GM21825 (cell line): ENCODE data around the gene STARD8.
"Not testable (repeated sequence)": the region's sequence is repeated elsewhere in the genome, so short reads cannot be mapped to it uniquely, and the experiment has no call there.

Source experiments
- ATAC-seq: cut with Tn5 transposase; IDR thresholded peaks from one replicate; pipeline ENCODE4 v1.9.1; 2021; ENCODE audit warnings: mild to moderate bottlenecking, moderate library complexity; ENCODE audit not compliant: unreplicated experiment

STARD8 gene

DNA sequence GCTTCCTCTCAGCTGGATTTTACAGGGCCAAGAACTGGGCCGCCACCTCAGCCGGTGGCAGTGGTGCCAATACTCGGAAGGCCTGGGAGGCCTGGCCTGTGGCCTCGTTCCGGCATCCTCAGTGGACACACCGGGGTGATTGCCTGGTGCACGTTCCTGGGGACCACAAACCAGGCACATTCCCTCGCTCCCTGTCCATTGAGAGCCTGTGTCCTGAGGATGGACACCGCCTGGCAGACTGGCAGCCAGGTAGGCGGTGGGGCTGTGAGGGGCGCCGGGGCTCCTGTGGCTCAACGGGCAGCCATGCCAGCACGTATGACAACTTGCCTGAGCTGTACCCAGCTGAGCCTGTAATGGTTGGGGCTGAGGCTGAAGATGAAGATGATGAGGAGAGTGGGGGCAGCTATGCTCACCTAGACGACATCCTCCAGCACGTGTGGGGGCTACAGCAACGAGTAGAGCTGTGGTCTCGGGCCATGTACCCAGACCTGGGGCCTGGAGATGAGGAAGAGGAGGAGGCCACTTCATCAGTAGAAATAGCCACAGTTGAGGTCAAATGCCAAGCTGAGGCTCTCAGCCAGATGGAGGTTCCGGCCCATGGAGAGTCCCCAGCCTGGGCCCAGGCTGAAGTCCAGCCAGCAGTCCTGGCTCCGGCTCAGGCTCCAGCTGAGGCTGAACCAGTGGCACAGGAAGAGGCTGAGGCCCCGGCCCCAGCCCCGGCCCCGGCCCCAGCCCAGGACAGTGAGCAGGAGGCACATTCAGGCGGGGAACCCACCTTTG is 70.4 kb downstream of the STARD8 start:
- no peak for ATAC-seq

GRCh38 chrX:68718443-68718820 is 71.0 kb downstream of the STARD8 start:
- no peak for ATAC-seq

GRCh38 chrX:68719181-68719903 is 71.9 kb downstream of the STARD8 start:
- ATAC-seq = no peak

DNA sequence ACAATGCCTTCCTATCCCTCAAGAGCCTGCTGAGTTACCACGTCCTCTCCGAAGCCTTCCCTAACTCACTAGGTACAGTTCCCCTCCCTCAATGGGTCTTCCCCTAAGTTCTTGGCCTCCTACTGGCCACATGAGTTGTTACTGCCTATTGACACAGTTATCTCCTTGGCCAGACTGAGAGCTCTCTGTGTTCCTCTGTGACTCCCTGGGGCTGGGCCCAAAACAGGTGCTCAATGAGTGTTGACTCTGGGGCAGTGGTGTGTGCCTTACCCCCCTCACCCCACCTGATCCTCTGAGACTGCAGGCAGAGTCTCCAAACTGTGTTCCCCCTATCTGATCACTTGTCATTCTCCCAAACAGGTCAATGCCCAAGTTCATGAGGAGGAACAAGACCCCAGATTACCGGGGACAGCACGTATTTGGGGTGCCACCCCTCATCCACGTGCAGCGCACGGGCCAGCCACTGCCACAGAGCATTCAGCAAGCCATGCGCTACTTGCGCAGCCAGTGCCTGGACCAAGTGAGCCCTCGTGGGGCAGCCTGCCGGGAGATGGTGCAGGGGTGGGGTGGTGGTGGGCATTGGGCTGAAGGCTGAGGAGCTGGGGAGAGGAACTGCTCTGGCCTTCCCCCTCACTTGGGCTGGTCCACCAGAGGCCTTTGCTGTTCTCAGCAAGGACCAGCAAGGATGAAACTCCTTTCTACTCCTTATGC is 72.6 kb downstream of the STARD8 start:
- ATAC-seq = no peak

DNA sequence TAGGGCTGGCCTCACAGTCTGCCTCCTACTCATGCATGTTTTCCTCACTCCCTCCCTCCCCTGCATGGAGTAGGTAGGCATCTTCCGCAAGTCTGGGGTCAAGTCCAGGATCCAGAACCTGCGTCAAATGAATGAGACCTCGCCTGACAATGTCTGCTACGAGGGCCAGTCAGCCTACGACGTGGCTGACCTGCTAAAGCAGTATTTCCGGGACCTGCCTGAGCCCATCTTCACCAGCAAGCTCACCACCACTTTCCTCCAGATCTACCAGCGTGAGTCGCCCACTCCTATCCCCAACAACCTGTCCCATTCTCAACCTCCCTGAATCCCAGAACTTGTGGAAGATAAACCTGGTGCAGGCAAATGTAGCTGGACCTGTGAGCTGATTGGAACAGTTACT is 73.4 kb downstream of the STARD8 start:
- ATAC-seq = no peak

DNA sequence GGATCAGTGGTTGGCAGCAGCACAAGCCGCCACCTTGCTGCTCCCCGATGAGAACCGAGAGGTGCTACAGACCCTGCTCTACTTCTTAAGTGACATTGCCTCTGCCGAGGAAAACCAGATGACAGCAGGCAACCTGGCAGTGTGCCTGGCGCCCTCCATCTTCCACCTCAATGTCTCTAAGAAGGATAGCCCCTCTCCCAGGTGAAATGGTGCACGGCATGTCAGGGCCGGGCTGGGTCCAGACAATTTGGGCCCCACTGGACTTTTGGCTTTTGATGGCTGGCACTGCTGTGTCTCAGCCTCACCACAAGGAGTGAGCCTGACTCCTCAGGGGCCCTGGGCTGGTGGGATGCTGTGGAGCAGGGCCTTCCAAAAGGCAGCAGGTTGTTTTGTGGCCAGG is 74.1 kb downstream of the STARD8 start:
- ATAC-seq = no peak

GRCh38 chrX:68721991-68722860 is 74.8 kb downstream of the STARD8 start:
- no peak for ATAC-seq

DNA sequence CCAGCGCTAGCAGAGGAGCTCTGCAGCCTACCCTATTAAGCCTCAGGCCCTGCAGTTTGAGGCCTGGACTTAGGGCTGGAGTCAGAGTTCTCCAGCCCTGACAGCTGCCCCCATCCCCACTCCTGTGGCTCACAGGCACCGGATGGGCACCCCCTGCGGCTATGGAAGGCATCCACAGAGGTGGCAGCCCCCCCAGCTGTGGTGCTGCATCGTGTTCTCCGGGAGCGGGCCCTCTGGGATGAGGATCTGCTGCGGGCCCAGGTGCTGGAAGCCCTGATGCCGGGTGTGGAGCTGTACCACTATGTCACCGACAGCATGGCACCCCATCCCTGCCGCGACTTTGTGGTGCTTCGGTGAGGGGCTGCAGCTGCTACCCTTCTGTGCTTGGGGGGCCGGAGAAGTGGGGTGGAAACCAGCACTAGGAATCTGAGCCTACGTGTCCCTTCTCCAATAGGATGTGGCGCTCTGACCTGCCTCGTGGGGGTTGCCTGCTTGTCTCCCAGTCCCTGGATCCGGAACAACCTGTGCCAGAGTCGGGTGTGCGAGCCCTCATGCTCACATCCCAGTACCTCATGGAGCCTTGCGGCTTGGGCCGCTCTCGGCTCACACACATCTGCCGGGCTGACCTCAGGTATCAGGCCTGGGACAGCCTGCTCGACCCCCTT is 76.2 kb downstream of the STARD8 start:
- ATAC-seq = no peak

DNA sequence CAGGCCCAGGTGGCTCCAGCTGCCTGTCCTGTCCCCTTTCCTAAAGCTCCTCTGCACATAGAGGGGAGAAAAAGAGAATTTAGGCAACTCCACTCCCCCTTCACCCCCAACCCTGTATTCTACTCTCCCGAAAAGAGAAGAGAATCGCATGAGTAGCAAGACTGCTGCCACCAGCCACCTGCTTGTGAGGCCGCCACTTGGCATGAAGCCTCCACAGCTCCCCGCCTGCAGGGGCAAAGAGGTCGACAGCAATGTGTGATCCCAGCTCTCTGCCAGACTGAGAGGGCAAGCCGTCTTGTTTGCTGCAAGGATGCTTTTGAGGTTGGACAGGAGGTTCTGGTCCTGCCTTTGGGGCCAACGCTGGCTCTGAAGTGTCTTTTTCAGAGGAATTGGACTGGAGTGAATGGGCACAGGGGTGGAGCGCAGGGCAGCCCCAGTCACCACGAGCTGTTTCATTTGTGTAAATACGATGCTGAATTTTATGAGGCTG is 77.1 kb downstream of the STARD8 start:
- no peak for ATAC-seq

DNA sequence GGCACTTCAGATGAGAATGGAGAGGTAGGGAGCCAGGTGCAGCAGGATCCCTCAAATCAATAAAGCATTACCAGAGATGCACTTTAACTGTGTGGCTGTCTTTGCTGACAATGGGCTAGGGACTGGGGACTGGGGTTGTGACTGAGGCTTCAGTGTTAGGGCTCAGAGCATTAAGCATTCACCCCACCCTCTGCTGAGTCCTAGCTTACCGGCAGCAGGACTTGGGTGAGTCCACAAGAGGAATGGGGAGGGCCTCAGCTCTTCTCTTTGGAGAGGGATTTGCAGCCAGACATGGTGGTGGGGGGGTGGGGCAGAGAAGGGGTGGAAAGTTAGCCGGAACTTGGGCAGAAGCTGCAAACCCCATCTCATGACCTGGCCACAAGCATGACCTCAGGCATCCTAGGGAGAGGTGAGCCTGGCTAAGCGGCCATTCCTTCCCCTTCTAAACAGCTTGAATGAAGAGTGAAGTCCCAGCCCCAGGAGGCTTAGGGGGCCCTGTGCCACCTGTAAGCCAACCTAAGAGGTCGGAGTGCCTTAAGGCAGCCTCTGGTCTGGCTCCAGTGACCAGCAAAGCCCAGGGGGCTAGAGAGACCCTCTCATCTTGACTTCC is 78.4 kb downstream of the STARD8 start:
- no peak for ATAC-seq

DNA sequence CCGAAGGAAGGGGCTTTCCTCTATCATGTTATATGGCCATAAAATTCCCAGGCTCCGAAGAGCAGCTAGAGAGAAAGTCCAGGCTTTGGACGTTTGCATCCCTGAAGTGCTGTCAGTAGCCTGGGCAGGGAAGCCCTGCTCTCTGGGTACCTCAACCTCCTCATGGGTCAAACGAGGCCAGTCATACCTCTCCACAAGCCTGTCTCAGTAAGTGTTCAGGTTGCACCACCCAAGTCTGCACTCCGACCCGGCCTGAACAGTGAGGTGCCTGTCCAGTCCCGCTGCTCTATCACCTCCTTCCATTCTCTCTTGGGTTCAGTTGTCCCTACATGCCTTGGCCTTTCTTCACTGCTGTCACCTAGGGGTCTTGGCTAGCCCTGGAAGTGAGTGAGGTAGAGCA is 78.9 kb downstream of the STARD8 start:
- ATAC-seq = no peak

DNA sequence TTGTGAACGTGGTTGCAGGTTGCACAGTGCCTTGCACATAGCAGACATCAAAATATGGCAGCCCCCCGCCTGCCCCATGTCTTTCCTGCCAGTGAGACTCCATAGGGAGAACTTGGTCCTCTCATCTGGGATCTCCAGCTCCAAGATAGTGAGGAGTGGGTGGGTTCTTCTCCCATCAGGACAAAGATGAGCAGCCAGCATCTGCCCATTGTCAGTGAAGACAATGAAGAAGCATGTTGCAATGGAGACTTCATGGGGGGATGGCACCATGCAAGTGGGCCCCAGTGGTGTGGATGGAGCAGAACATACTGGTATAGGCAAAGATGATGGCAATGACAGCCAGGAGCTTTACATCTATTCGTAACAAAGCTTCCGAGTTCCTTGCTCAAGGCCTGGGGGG is 80.2 kb downstream of the STARD8 start:
- no peak for ATAC-seq

DNA sequence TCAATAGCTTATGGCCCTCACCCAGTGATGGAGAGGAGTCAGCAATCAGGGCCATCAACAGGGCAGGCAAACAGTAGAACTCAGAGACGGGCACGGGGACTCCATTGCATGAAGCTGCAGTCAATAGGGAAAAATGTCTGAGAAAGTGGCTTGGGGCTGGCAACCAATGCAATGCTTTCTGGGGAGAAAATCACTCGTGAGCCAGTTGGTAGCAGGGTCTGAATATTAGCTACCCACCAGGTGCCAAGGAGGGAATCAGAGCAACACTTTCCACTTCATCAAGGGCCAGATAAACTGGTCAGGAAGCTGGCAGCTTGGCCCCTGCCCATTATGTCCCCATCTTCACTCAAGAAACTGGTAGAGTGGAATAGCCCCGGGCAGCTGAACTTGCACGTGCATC is 80.7 kb downstream of the STARD8 start:
- ATAC-seq = no peak

DNA sequence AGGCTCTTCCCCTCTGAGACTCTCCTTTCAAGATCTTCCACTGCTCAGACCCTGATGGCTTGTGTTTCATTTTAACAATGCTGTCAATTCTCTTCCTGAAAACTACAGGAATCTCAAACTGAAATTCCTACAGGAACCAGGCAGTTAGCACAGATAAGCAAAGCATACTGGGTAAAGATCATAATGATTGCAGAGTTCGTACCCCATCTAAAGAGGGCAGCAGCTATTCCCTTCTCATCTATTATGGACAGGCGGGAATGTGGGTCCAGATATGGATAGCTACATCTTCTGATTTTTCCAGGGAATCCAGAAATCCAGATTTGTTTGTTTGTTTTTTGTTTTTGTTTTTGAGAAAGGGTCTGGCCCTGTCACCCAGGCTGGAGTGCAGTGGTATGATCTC is 83.8 kb downstream of the STARD8 start:
- no peak for ATAC-seq

DNA sequence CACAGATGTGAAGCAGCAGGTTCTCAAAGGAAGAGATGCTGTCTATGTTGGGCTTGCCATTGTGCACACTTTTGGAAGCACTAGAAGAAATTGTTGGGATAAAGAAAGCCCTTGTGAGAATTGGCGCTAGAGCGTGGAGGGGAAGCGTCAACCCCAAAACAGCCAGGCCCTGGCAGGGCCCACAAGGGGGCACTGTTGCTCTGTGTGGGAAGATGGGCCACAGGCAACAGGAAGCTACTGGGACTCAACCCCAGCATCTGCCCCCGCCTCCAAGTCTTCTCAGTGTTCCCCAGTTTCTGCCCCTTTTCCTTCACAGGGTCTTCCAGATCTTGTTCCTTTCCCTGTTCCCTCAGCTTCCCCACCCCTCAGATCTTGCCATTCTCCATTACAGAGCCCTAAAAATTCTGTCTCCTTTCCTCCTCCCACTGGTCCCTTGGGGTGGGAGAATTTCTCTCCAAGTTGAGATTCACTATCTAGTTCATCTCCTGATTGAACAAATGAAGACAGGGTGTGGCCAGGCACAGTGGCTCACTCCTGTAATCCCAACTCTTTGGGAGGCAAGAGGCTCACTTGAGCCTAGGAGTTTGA is 85.5 kb downstream of the STARD8 start:
- ATAC-seq = peak; percentile 70

DNA sequence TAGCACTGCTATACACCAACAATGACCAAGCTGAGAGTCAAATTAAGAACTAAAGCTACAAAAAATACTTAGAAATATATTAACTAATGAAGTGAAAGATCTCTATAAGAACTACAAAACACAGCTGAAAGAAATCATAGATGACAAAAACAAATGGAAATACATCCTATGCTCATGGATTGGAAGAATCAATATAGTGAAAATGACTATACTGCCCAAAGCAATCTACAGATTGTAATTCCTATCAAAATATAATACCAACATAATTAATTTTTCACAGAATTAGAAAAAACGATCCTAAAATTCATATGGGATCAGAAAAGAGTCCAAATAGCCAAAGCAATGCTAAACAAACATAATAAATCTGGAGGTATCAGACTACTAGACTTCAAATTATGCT is 87.8 kb downstream of the STARD8 start:
- no peak for ATAC-seq

- ATAC-seq = not testable (repeated sequence)
Observed at GRCh38 chrX:68741864-68742263, 94.4 kb downstream of the STARD8 start.

DNA sequence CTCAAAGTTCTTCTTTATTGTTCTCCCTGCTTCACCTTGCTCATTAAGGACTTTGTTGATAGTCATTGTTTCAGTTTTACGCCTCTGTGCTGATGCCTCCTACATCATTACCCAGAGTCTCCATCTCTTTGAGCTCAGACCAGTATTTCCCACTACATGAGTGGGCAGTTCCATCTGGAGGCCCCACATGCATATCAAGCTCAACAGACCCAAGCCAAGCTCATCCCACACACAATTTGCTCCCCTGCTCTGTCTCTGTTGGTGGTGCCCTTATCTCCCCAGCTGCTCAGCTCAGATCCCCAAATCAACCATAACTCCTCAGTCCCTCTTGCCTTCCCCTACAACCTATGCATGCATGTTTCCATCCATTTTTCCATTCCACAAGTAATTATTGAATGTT is 96.3 kb downstream of the STARD8 start:
- no peak for ATAC-seq

DNA sequence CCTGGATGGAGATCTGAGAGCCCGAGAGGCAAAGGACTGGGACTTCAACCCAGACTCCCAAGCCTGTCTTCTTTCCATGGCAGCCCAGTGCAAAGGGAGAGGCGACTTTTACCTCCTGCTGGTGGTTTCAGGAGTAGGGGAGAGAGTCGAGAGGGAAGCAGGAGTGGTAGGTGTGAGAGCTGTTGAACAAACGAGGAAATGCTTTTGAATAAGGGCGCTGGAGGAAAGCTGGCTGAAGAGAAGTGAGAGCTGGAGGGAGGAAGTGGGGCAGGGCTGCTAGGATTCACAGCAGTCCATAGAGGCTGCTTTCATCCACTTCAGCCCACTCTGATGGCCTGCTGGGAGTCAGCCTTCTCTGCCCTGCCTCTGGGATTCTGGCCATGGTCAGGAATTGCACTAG is 99.5 kb downstream of the STARD8 start:
- no peak for ATAC-seq
